Activated naive CD4-positive, alpha-beta T cell treated with anti-CD3 and anti-CD28 coated beads for 36 hours (primary cell): Measurements from ENCODE around the gene SEC22B. TPM values are rescaled to one million over a fixed set of nuclear protein-coding genes. Genes with fewer than 3 reads are reported as not detected.
"Not testable (repeated sequence)": the region's sequence is repeated elsewhere in the genome, so short reads cannot be mapped to it uniquely, and the experiment has no call there.

Experiments used
- CTCF ChIA-PET: fragments of 350-600 bp; sonication (Branson Sonifier 250); formaldehyde crosslinking; loops from one replicate; lab custom pipeline; 2021; ENCODE audit warnings: antibody characterized with exemption; lab: Charles Lee
- DNase-seq: peaks from one replicate; pipeline ENCODE4 v3.0.0-alpha.2; 2020
- H3K27ac Mint-ChIP-seq: one replicate; pipeline ENCODE4 v1.8.0; 2021; ENCODE audit warnings: mild to moderate bottlenecking, mixed read lengths
- H3K27me3 Mint-ChIP-seq: one replicate; pipeline ENCODE4 v1.8.0; 2021; ENCODE audit warnings: low read depth, mixed read lengths
- H3K36me3 Mint-ChIP-seq: one replicate; pipeline ENCODE4 v1.8.0; 2021; ENCODE audit warnings: low read depth, mixed read lengths
- H3K4me1 Mint-ChIP-seq: one replicate; pipeline ENCODE4 v1.8.0; 2021; ENCODE audit warnings: low read depth, mixed read lengths
- H3K4me3 Mint-ChIP-seq: one replicate; pipeline ENCODE4 v1.8.0; 2021; ENCODE audit warnings: mild to moderate bottlenecking, moderate library complexity, mixed read lengths
- H3K9me3 Mint-ChIP-seq: one replicate; pipeline ENCODE4 v1.8.0; 2021; ENCODE audit warnings: mixed read lengths
- intact Hi-C: fragments of 100-400 bp; cut with micrococcal nuclease; formaldehyde crosslinking; loops from one replicate; pipeline ENCODE4 v1.15.1; 2023
- total RNA-seq, 2 experiments: library from RNA; stranded (reverse); gene quantifications; one replicate each; pipeline ENCODE4 v1.2.3, GENCODE V29; 2021

Gene SEC22B
- total RNA-seq = 10 to 100 TPM; 24.1 to 24.8 TPM

GRCh38 chr1:120176092-120176855, at the start of gene SEC22B:
Gene SEC22B, minus strand, starts transcription at chr1:120176520. Its CDS starts 139 bp downstream, at chr1:120176381.
- intact Hi-C loops = loop anchor here (5.0 kb wide), 1 partner anchor 1034 kb away; the partner anchor contains the start of gene WARS2
- Mint-ChIP-seq H3K36me3 (peaks cover 11% of the 10 kb centered on the region), H3K4me1 (peaks cover 20% of the 10 kb centered on the region), H3K4me3 (peak within 1 kb of the TSS; percentile 96), H3K27me3 (no peaks in the 10 kb centered on the region), H3K27ac (peak within 1 kb of the TSS; percentile 98), H3K9me3 (no peaks in the 10 kb centered on the region)
- CTCF ChIA-PET = interaction anchor here (0.5 kb wide), 1 partner anchor 437 kb away, joined by 7 read pairs; no protein-coding TSS in a partner anchor
- DNase-seq = peak; percentile 94

GRCh38 chr1:120217933-120218332, 41.6 kb upstream of the SEC22B start:
- H3K27me3 Mint-ChIP-seq, H3K36me3 Mint-ChIP-seq, DNase-seq, H3K4me3 Mint-ChIP-seq, H3K4me1 Mint-ChIP-seq, intact Hi-C loops, H3K27ac Mint-ChIP-seq, CTCF ChIA-PET, H3K9me3 Mint-ChIP-seq: not testable (repeated sequence)

- H3K4me1 Mint-ChIP-seq, H3K27ac Mint-ChIP-seq, H3K4me3 Mint-ChIP-seq, DNase-seq, CTCF ChIA-PET, H3K27me3 Mint-ChIP-seq, H3K9me3 Mint-ChIP-seq, intact Hi-C loops, H3K36me3 Mint-ChIP-seq: not testable (repeated sequence)
These were observed 41.0 kb upstream of the SEC22B start for GRCh38 chr1:120217175-120217929.

GRCh38 chr1:120213606-120214005, 37.3 kb upstream of the SEC22B start:
- H3K4me3 Mint-ChIP-seq, intact Hi-C loops, H3K36me3 Mint-ChIP-seq: not testable (repeated sequence)

GRCh38 chr1:120210754-120211153, 34.4 kb upstream of the SEC22B start:
- H3K27me3 Mint-ChIP-seq, DNase-seq, H3K4me1 Mint-ChIP-seq, CTCF ChIA-PET, H3K27ac Mint-ChIP-seq, H3K4me3 Mint-ChIP-seq, H3K36me3 Mint-ChIP-seq, intact Hi-C loops, H3K9me3 Mint-ChIP-seq: not testable (repeated sequence)

More at GRCh38 chr1:120213606-120214005, 37.3 kb upstream of the SEC22B start:
- H3K9me3 Mint-ChIP-seq, H3K4me1 Mint-ChIP-seq, DNase-seq, H3K27ac Mint-ChIP-seq, H3K27me3 Mint-ChIP-seq, CTCF ChIA-PET: not testable (repeated sequence)

- DNase-seq, CTCF ChIA-PET: not testable (repeated sequence)
These were observed 20.8 kb upstream of the SEC22B start for GRCh38 chr1:120196863-120197775.

GRCh38 chr1:120188626-120189025, 12.3 kb upstream of the SEC22B start:
- intact Hi-C loops, H3K36me3 Mint-ChIP-seq, DNase-seq, H3K9me3 Mint-ChIP-seq, H3K27ac Mint-ChIP-seq, CTCF ChIA-PET, H3K4me3 Mint-ChIP-seq, H3K27me3 Mint-ChIP-seq, H3K4me1 Mint-ChIP-seq: not testable (repeated sequence)

More at GRCh38 chr1:120196863-120197775, 20.8 kb upstream of the SEC22B start:
- intact Hi-C loops, H3K9me3 Mint-ChIP-seq, H3K27ac Mint-ChIP-seq, H3K27me3 Mint-ChIP-seq, H3K36me3 Mint-ChIP-seq, H3K4me1 Mint-ChIP-seq: not testable (repeated sequence)
- H3K4me3 Mint-ChIP-seq = peak overlapping the region; percentile 74

- H3K27me3 Mint-ChIP-seq, intact Hi-C loops, DNase-seq, H3K27ac Mint-ChIP-seq, H3K9me3 Mint-ChIP-seq, H3K4me3 Mint-ChIP-seq, H3K36me3 Mint-ChIP-seq, CTCF ChIA-PET: not testable (repeated sequence)
- H3K4me1 Mint-ChIP-seq = peaks cover 14% of the 10 kb centered on the region
These were observed 5.9 kb upstream of the SEC22B start for GRCh38 chr1:120182176-120182707.

- peaks cover 11% of the 10 kb centered on the region for H3K36me3 Mint-ChIP-seq
- intact Hi-C loops = loop anchor here (5.0 kb wide), 1 partner anchor 1038 kb away; the partner anchor contains the start of gene WARS2
- DNase-seq, H3K9me3 Mint-ChIP-seq, H3K27ac Mint-ChIP-seq, H3K27me3 Mint-ChIP-seq, CTCF ChIA-PET: not testable (repeated sequence)
- H3K4me1 Mint-ChIP-seq = peaks cover 20% of the 10 kb centered on the region
- H3K4me3 Mint-ChIP-seq = peak overlapping the region; percentile 18
These were observed 3.7 kb upstream of the SEC22B start for GRCh38 chr1:120179811-120180690.

GRCh38 chr1:120178799-120179756, 2.8 kb upstream of the SEC22B start:
- CTCF ChIA-PET = no interaction called here
- intact Hi-C loops = loop anchor here (5.0 kb wide), 1 partner anchor 1037 kb away; the partner anchor contains the start of gene WARS2
- H3K4me3 Mint-ChIP-seq = no peak overlapping the region

More at GRCh38 chr1:120178799-120179756, 2.8 kb upstream of the SEC22B start:
- H3K27ac Mint-ChIP-seq = no peak overlapping the region
- peaks cover 11% of the 10 kb centered on the region for H3K36me3 Mint-ChIP-seq
- no peaks in the 10 kb centered on the region for H3K9me3 Mint-ChIP-seq
- peaks cover 20% of the 10 kb centered on the region for H3K4me1 Mint-ChIP-seq
- H3K27me3 Mint-ChIP-seq = no peaks in the 10 kb centered on the region
- DNase-seq = no peak
